ENCODE results near the gene TPPP2. TPM values are rescaled to one million over a fixed set of nuclear protein-coding genes. Genes with fewer than 3 reads are reported as not detected.
"Not testable (repeated sequence)": the region's sequence is repeated elsewhere in the genome, so short reads cannot be mapped to it uniquely, and the experiment has no call there.

TPPP2 gene
- total RNA-seq, result not detected

DNA sequence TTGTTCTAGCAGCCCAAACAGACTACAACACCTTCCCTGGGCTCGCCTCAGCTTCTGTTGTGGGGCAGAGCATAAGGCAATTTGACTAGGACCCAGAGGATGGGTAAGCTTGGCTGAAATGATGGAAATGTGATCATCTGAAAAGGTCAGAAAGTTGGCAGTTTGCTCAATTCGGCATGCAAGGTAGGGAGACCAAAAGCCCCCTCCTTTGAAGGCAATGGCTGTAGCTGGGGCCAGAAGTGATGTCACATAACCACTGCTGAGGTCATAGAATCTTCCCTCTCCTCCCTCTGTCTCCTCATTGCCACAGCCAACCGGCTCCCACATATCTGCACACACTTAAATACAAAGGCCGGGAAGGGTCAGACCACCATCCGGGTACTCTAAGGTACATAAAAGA, at the start of gene TPPP2:
Gene TPPP2, plus strand, starts transcription at position 301 of the 400 bp plus-strand sequence. CDS start 365 bp downstream, outside the sequence.
- ATAC-seq, result no peak

DNA sequence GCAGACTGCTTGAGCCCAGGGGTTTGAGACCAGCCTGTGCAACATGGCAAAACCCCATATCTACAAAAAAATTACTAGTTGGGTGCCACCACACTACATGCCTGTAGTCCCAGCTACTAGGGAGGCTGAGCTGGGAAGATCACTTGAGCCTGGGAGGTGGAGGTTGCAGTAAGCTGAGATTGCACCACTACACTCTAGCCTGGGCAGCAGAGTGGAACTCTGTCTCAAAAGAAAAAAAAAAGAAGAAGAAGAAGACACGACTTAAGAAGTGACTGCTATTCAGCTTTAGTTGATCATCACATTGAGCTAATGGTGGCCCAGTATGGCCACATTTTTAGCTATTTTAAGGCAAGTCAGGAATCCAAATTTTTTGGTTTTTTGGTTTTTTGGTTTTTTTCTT, 49.1 kb upstream of the TPPP2 start:
- ATAC-seq, result no peak

DNA sequence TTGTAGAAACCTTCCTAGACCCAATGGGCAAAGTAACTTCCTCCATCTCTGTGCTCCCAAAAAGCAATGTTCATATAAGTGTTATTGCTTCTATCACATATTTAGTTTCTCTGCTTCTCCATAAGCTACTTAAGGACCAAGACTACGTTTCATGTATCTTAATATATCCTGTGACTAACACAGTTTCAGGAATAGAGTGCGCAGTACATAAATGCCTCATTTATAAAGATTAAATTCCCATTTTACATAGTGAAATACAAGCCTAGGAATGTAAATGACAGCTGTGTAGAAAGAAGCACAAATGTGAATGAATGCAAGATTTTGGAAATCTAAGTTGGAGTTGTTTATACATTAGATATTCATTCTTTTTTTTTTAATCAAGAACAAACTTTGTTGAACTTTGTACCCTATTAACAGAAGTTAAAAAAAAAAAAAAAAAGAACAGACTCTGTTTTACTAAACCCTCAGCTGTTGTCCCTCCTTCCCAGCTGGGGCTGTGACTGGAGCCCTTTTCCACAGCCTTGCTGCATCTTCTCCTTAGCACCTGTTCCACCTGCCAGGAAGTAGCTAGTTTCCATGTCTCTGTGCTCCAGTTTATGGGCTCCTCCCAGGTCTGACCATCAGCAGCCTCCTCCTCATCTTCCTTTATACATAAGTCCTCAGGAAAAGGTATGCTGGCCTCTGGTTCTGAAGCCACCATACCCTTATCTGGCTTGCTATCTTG, 47.2 kb upstream of the TPPP2 start:
- ATAC-seq, result no peak

DNA sequence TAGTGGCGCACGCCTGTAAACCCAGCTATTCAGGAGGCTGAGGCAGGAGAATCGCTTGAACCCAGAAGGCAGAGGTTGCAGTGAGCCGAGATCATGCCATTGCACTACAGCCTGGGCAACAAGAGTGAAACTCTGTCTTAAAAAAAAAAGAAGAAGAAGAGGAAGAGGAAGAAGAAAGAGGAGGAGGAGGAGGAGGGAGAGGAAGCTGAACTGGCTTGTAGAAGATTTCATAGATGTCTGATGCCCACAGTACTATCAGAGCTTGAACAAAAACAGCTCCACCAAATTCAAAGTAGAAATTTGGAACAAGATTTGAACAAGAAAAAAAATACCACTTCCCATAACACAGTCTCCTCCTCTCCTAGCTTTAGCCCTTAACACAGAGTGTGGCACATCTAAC, 44.4 kb upstream of the TPPP2 start:
- ATAC-seq, result not testable (repeated sequence)

DNA sequence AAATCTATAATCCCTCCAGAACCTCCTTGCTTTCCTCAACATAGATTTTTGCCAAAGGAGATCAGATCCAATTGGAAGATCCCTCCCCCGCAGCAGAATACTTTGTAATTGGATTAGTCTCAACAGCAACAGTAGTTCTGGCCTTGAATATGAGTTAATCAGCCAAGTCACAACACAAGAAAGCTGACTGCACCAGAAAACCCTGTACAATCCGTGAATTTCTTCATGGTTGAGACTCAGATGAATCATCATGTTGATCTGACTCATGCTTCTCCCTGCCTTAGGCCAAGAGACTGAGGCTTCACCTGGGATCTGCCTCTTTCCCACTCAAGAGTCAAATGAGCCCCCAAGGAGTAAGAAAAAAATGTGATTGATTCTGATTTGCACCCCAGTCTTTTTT, 43.2 kb upstream of the TPPP2 start:
- peak; percentile 83 for ATAC-seq

DNA sequence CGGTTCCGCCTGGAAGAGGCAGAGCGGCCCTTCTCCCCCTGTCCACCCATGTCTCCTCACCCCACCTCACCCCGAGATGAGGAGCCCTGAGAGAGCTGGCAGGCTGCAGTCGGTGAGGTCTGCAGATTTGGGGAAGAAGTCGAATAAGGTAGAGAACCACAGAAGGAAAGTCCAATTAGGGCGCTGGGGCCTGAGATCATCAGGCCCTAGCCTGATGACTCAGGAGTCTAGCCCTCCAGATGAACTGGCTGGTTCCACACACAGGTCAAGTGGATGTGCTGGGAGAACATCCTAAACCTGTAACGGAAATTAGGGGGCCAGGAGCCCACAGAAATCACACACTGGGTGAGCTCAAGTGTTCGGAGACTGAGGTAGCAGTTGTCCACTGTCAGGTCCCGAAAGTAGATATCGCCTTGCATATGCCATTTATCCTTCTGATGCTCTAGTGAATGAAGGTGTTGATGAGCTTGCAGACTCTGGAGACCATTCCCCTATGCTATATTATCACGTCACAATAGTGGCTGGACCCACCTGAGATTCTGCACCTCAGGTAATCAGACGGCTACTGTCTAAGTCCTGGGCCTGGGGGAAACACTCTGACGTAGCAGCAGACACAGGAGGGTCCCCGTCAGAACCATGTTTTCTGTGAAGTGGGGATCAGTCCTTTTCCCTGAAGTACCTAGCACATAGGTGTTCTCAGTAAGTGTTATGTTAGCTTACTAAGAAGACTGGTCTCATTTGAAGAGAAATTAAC, 41.1 kb upstream of the TPPP2 start:
- no peak for ATAC-seq

DNA sequence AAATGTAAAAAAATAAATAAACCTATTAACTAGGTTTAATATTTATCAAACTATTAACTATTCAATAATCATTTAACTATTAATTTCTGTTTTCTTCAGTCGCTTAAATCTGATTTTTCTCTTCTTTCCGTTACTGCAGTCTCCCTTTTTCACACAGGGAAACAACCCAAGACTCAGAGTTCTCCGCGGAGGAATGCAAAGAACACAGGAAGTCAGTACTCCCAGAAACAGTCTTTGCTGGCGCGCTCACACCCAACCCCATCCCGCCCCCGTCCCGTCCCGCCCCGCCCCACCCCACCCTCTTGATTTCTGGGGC, 40.6 kb upstream of the TPPP2 start:
- ATAC-seq, result no peak

DNA sequence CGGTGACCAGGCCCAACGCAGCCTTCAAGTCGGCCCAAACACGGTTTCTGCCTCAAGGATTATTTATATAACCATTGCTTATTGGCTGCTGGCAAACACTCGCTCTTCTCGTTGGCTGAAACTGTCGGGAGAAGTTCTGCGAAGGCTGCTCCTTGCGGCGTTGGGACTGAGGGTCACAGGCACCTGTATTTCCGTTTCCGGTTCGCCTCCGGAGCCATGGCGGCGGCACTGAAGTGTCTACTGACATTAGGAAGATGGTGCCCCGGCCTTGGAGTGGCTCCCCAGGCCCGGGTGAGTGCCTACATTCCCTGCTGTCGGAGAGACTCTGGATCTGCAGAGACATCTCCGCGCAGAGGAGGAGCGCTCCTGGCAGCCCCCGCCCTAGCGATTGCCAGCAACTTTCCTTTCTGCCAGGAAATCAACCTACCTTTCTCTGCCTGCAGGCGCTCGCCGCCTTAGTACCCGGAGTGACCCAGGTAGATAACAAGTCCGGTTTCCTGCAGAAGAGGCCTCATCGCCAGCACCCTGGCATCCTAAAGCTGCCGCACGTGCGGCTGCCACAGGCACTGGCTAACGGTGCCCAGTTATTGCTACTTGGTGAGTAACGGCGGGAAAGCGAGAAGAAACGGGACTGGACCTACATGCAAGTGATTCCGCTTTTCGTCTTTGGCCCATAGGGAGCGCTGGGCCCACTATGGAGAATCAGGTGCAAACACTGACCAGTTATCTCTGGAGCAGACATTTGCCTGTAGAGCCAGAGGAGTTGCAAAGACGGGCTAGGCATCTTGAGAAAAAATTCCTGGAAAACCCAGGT, 40.0 kb upstream of the TPPP2 start, which contains the start of gene METTL17:
Gene METTL17, plus strand, starts transcription at position 194 of the 814 bp plus-strand sequence. Its CDS starts 23 bp downstream, at position 217.
- peak; percentile 86 for ATAC-seq

DNA sequence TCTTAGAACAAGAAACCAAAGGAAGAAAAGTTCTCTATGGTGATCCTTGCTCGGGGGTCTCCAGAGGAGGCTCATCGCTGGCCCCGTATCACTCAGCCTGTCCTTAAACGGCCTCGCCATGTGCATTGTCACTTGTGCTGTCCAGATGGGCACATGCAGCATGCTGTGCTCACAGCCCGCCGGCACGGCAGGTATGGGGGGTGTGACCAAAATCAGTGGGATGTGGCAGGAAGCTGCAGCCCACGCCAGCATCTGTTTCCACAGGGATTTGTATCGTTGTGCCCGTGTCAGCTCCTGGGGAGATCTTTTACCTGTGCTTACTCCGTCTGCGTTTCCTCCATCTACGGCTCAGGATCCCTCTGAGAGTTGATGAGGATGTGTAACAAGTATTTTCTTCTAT, 33.5 kb upstream of the TPPP2 start:
- ATAC-seq, result no peak

DNA sequence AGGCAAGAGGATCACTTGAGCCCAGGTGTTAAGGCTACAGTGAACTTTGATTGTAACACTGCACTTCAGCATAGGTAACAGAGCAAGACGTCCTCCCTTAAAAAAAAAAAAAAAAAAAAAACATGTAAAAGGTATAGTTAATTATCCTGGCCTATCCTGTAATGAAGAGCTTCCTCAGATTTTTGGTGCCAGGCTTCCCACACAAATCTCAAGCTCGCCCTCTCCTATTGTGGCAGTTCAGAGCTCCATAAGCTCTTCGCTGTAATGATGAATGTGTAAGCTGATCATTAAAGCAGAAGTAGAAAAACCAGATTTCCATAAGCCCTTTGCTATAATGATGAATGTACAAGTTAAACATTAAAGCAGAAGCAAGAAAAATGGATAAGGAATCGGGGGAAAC, 32.9 kb upstream of the TPPP2 start:
- peak; percentile 24 for ATAC-seq

DNA sequence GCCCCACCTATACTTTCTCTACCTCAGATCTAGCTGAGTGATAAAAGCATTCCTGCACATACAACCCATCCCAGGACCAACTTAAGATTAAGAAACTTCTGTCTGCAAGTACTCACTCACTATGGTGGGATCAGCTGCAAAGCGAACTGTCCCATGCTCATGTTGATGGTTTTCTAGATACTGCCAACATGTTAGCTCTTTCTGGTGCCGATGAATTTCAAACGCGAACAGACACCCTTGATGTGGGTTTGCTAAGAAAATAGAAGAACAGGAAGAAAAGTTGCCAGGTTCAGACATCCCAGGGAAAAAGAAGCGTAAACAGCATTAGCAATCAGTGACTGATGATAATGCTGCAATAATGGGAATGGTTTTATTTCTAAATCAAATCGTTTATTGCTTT, 32.5 kb upstream of the TPPP2 start:
- ATAC-seq, result no peak

DNA sequence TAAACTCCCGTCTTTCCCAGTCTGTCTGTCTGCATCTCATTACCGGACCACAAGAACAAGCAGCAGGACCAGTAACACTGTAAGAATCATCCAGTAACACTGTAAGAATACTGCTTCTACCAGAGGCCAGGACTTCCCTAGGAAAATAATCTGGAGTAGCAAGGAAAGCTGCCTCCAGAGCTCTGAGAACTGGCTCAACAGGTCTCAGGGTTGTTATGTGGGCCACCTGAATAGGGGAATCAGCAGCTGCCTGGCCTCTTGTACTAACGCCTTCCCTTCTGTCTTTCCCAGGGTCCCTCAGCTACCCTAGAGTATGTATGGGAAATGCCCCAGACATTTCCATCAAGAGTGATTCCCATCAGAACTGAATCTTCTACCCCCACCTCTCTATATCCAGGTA, 31.9 kb upstream of the TPPP2 start:
- peak; percentile 58 for ATAC-seq

DNA sequence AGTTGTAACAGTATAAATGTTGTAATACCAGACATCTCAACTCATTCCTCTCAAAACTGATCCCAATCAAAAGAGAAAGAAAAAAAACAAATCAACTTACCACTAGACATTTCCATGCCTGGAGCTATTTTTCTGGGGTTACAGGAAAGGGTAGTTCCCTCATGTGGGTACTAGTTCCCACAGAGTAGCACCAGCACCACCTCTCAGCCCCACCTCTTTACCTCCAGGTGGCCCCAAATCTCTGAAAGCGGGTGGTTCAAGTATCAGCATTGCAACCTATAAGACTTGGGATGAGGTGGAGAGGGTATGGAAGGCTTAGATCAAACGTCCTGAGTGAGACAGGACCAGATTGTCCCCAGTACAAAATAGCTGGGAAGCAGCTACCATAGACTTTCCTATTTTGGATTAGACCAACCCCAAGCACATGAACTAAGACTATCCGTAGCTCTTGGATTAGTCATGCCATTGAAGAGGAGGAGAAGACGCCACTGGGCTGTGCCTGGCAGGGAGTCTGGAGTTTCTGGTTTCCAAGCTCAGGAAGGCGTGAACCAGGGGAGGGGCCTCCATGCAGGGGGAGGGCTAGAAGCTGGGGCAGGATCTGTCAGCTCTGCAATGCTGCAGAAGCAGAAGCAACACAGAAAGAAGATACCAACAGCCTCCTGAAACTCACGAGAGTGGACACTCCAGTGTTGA, 31.2 kb upstream of the TPPP2 start, which contains the start of gene SLC39A2:
Gene SLC39A2, plus strand, starts transcription at position 620 of the 693 bp plus-strand sequence. CDS start 154 bp downstream, outside the sequence.
- ATAC-seq, result peak; percentile 95

DNA sequence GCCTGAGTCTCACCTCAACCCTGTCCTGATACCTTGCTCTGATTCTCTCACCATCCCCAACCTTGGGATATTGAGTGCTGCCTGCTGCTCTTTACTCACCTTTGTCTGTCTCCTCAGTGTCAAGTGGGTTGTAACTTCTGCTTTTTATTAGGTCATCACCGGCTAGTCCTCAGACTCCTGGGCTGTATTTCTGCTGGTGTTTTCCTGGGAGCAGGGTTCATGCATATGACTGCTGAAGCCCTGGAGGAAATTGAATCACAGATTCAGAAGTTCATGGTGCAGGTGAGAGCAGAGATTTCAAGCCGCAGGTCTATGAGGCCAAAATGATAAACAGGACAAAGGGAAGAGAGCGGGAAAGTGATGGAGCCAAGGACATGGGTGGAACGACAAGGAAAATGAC, 30.4 kb upstream of the TPPP2 start:
- no peak for ATAC-seq

DNA sequence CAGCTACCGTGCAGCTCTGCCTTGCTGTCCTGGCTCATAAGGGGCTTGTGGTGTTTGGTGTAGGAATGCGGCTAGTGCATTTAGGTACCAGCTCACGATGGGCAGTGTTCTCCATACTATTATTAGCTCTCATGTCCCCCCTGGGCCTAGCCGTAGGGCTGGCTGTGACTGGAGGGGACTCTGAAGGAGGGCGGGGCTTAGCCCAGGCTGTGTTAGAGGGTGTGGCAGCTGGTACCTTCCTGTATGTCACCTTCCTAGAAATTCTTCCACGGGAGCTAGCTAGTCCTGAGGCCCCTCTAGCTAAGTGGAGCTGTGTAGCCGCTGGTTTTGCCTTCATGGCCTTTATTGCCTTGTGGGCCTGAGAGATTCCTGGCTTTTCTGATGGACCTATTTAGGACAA, 28.8 kb upstream of the TPPP2 start:
- ATAC-seq, result no peak

DNA sequence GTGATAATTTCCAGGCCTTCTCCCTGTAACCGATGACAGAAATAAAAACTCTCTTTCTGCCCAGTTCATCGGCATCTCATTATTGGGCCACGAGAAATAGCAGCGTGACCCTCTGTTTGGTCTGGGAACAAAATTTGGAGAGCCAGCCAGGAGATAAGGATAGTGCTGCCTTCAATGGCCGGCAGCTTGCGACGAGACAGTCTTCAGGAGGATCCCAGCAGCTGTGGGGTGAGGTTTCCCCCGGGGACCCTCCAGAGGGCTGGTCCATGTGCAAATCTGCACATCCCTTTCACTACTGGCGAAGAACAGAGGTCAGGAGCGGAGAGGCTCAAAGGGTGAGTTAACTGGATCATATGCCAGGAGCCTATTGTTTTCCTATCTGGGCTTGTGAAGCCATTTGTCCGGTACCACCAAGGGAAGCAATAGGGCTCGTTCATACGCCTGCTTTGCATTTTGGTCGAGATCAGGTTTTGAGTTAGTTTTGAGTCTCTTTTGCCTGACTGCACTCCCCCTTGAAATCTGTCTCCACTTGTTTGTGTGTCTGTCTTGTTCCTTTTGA, 26.1 kb upstream of the TPPP2 start:
- no peak for ATAC-seq

DNA sequence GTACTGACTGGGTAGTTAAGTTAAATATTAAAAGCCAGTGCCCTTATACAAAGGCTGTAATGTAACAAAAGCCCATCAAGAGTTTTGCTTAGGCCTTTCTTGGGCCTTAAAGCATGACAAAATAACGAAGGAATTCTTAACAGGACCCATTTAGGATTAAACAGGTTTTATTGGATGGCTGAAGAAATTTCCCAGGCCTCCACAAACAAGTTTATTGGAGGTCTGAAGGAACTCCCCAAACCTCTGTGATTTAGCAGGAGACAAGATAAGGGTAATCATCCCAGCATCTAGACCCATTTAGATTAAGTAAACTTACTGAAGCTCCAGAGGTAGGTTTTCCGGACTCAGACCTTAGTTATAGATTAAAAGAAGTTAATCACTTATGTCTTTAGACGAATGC, 20.3 kb upstream of the TPPP2 start:
- ATAC-seq, result not testable (repeated sequence)

DNA sequence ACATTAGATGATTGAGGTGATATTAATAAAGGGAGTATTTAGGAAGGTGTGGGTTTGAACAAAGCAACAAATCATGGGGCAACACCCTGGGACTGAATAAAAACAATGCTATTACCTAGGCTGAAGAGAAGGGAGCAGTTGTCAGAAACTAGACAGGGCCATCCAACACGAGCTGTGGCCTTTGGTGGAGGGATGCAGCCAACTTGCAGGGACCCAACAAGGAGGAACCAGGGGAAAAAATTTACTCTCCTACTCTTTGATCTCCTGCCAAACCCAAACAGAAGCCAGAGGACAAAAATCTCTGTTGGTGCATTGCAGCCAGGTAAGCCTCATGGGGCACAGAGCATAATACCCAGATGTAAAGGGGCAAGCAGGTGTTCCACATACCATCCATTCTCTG, 18.9 kb upstream of the TPPP2 start:
- no peak for ATAC-seq

DNA sequence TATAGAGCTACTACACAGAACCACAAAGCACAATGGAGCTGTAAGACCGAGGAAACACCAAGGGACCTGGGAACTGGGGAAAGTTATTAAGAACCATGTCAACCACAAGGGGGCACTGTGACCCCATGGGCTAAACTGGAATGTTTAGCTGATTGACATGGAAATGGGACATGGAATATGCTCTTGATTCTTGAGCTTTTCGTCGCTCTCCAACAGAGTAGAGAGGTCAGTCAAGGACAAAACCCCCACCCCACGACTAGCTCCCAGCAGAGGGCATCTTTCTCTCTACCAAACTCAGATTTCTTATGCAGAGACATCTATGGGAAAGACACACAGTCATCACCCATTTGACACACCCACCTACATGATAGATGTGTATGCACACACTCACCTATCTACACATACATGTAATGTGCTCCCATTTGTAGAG, 15.2 kb upstream of the TPPP2 start:
- peak; percentile 83 for ATAC-seq

DNA sequence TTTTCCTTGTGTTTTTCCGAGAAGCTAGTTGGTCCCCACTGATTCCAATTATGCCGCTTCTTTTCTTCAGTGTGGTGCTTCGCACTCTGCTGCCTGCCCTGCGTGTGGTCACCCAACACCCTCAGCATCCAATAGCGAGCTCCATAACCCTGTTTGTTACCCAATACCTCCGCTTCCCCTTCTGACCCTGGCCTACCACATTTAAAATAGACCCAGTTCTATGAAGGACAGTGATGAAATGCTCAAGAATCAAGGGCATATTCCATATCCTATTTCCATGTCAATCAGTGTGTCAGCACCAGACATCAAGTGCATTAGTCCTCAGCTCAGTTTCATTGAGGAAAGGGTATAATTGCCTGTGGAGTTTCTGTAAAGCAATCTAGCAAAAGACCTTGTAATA, 14.7 kb upstream of the TPPP2 start:
- no peak for ATAC-seq

DNA sequence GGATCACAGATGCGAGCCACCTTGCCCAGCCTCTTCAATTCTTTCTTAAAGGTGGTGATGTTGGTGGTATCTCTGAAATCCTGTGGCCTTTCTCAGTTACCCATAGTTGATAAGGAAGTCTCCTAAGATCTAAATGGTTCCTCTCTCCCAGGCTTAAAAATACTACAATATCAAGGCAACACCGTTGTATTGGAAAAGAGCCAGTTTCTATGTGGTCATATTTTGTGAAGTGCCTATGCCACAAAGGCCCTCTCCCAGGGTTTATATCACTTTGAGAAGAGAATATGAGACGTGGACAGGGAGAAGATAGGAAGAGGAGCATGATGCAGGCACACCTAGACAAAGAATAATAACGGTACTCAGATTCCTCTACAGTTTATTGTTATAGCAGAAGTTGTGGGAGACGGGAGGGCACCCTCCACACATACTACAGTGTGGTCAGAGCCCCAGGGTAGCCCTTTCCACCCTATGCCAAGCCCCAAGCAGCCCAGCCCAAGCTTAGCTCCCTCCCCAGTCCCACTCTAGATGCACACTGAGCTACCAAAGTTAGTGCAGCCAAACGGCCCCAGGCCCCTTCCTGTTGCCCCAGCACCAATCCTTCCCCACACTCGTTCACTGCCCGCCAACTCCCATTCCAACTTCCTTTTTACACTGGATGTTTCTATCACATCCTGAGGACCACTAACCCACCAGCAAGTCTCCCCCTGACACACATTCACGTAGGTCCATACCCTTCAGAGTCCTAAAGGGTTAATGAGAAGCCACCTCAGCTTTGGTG, 13.4 kb upstream of the TPPP2 start:
- ATAC-seq, result no peak
